ENCODE results near the gene CBFB. TPM values are rescaled to one million over a fixed set of nuclear protein-coding genes. Genes with fewer than 3 reads are reported as not detected.

The CBFB gene
- total and polyA plus RNA-seq, 2 of the 4 experiments (the other 2 are of a cell fraction) = 44.2 to 48.0 TPM

GRCh38 chr16:67149276-67150046, 120.5 kb downstream of the CBFB start:
- peaks cover 5% of the 10 kb centered on the region; the same call in 1 of the 2 replicates for H3K4me1 ChIP-seq (ENCODE audit: control insufficient read depth, insufficient read depth, low read length)
- H2AK5ac ChIP-seq (ENCODE audit: low read depth, low read length) = peak overlapping the region; percentile 40; the same call in 1 of the 2 replicates
- H4K8ac ChIP-seq (ENCODE audit: low read depth in 2 of 2, low read length in 2 of 2) = no peak overlapping the region
- DNase-seq (no peak), ATAC-seq (ENCODE audit: low read depth) (no peak)
- H3K27me3 ChIP-seq (ENCODE audit: control insufficient read depth, insufficient read depth, low read length) = no peaks in the 10 kb centered on the region
- no peak overlapping the region for H3K56ac ChIP-seq (ENCODE audit: extremely low read depth, insufficient read depth, low read length)
- no peak overlapping the region for H2BK5ac ChIP-seq (ENCODE audit: low read depth, low read length, poor library complexity, severe bottlenecking)
- no peak overlapping the region for H3K18ac ChIP-seq (ENCODE audit: low read depth, low read length)
- H3K9me3 ChIP-seq (ENCODE audit: control insufficient read depth, insufficient read depth, low read length) = no peaks in the 10 kb centered on the region
- H2AFZ ChIP-seq (replicated peaks; ENCODE audit: low read length, poor library complexity) = peak overlapping the region; percentile 99
- H3K9me1 ChIP-seq (ENCODE audit: insufficient read depth, low read length) = peaks cover 4% of the 10 kb centered on the region; the same call in 1 of the 2 replicates
- H3K36me3 ChIP-seq (ENCODE audit: control insufficient read depth, insufficient read depth, low read length) = peaks cover 45% of the 10 kb centered on the region
- no peak overlapping the region for H4K5ac ChIP-seq (ENCODE audit: low read depth, low read length)
- in situ Hi-C loops (cut with MboI; ENCODE audit: low sequenced_read_pairs) = no loop called here
- intact Hi-C loops (cut with micrococcal nuclease) = loop anchor here (2.0 to 10.0 kb wide), 2 partner anchors 131 to 255 kb away; no protein-coding TSS in a partner anchor
- H3K14ac ChIP-seq (replicated peaks; ENCODE audit: low read depth, low read length) = no peak overlapping the region
- no peak overlapping the region for H2BK15ac ChIP-seq (ENCODE audit: low read depth, low read length)
- no peak overlapping the region for H3K23ac ChIP-seq (ENCODE audit: low read depth, low read length)
- peaks cover 0 to 30% of the 10 kb centered on the region in 2 experiments; a peak in 2 of 4 replicates for H3K79me1 ChIP-seq (ENCODE audit: low read depth in 1 of 2, low read length in 2 of 2)
- peaks cover 11% of the 10 kb centered on the region; the same call in 1 of the 2 replicates for H4K20me1 ChIP-seq (ENCODE audit: insufficient read depth, low read length)
- POLR2A ChIA-PET (ENCODE audit: unreplicated experiment) = no interaction called here
- no peak overlapping the region for H3K27ac ChIP-seq (ENCODE audit: insufficient read depth, low read length)
- no peak overlapping the region for H3K4me2 ChIP-seq (ENCODE audit: low read depth, low read length)
- no peak overlapping the region for H4K91ac ChIP-seq (ENCODE audit: insufficient read depth, low read depth, low read length)
- TF ChIP-seq RAD21 (IDR thresholded peaks at IDR 0.05; ENCODE audit: low read length) (no peak), BHLHE40 (IDR thresholded peaks at IDR 0.05; ENCODE audit: low read depth, low read length) (no peak), FOS (IDR thresholded peaks at IDR 0.05; ENCODE audit: low read depth, low read length) (no peak), RCOR1 (IDR thresholded peaks at IDR 0.05; ENCODE audit: insufficient replicate concordance, low read length) (no peak), CTCF (conservative IDR thresholded peaks at IDR 0.05; ENCODE audit: low read depth, low read length) (no peak), USF2 (IDR thresholded peaks at IDR 0.05; ENCODE audit: low read depth, low read length) (no peak), POLR2A (IDR thresholded peaks at IDR 0.05; ENCODE audit: low read depth, low read length) (no peak), MAFK (IDR thresholded peaks at IDR 0.05; ENCODE audit: low read depth, low read length) (no peak), MAZ (IDR thresholded peaks at IDR 0.05; ENCODE audit: borderline replicate concordance, low read depth, low read length) (no peak), ELK1 (IDR thresholded peaks at IDR 0.05; ENCODE audit: borderline replicate concordance, low read depth, low read length) (no peak), CEBPB (IDR thresholded peaks at IDR 0.05; ENCODE audit: low read depth, low read length) (no peak), CHD1 (IDR thresholded peaks at IDR 0.05; ENCODE audit: low read depth, low read length) (no peak), RFX5 (IDR thresholded peaks at IDR 0.05; ENCODE audit: low read depth, low read length) (no peak)
- CTCF ChIA-PET = no interaction called here
- H3K4ac ChIP-seq (ENCODE audit: low read depth, low read length) = peak overlapping the region; percentile 30; the same call in 1 of the 2 replicates
- H2BK20ac ChIP-seq (ENCODE audit: low read depth, low read length) = no peak overlapping the region
- H3K9ac ChIP-seq (ENCODE audit: low read depth, low read length) = no peak overlapping the region
- dilution Hi-C loops (cut with HindIII; ENCODE audit: low sequenced_read_pairs, unreplicated experiment) = no loop called here
- BruUV-seq (replicated peaks) = no TSS peak
- H2BK120ac ChIP-seq (ENCODE audit: low read depth, low read length) = no peak overlapping the region
- 68% methylated on average over 69 of the region's 77 CpGs; no CpG with 5 or more reads in 1 of the 2 experiments for WGBS, 2 experiments (ENCODE audit: extremely low coverage in 2 of 2, insufficient read length in 1 of 2)
- peak overlapping the region; percentile 95 for H2AK9ac ChIP-seq (replicated peaks; ENCODE audit: low read depth, low read length, poor library complexity)
- peak overlapping the region; percentile 76; the same call in 1 of the 2 replicates for H3K4me3 ChIP-seq (ENCODE audit: insufficient read depth, low read depth, low read length)

All from IMR-90 (cell line).